Left renal pelvis (tissue), 4 donors: Measurements from ENCODE around the gene PARD3B. TPM values are rescaled to one million over a fixed set of nuclear protein-coding genes. Genes with fewer than 3 reads are reported as not detected.

Experiments used
- DNase-seq, 4 donors: peaks; one replicate each; pipeline ENCODE4 v3.0.0-alpha.2; 2013; ENCODE audit warnings: low read depth in 4 of 4, low spot score in 3 of 4
- polyA plus RNA-seq, 4 donors: library from polyadenylated mRNA; unstranded; fragments of 120-200 nt; gene quantifications; one replicate each; pipeline ENCODE4 v1.2.1, GENCODE V29; 2013; ENCODE audit not compliant: insufficient read length in 4 of 4

Gene PARD3B
- polyA plus RNA-seq, 4 donors, result 22.6 to 39.0 (median 35.4) TPM

GRCh38 chr2:205511641-205512040, 966.4 kb downstream of the PARD3B start:
- DNase-seq, result no peak

GRCh38 chr2:205520311-205520710, 975.0 kb downstream of the PARD3B start:
- no peak for DNase-seq

- DNase-seq, result no peak
Observed at GRCh38 chr2:205524656-205525055, 979.4 kb downstream of the PARD3B start.

- no peak for DNase-seq
Observed at GRCh38 chr2:205527801-205528200, 982.5 kb downstream of the PARD3B start.

GRCh38 chr2:205531072-205531471, 985.8 kb downstream of the PARD3B start:
- DNase-seq, result no peak

GRCh38 chr2:205531489-205532148, 986.3 kb downstream of the PARD3B start:
- DNase-seq, result no peak

GRCh38 chr2:205535001-205535400, 989.7 kb downstream of the PARD3B start:
- no peak for DNase-seq

GRCh38 chr2:205539603-205540002, 994.3 kb downstream of the PARD3B start:
- no peak for DNase-seq

- DNase-seq, result no peak
Observed at GRCh38 chr2:205540036-205540435, 994.8 kb downstream of the PARD3B start.

GRCh38 chr2:205543262-205543843, 998.1 kb downstream of the PARD3B start:
- DNase-seq, result no peak

- no peak for DNase-seq
Observed at GRCh38 chr2:205543937-205544702, 998.8 kb downstream of the PARD3B start.

- no peak for DNase-seq
Observed at GRCh38 chr2:205545971-205546816, 1000.9 kb downstream of the PARD3B start.

- no peak for DNase-seq
Observed at GRCh38 chr2:205555566-205556230, 1010.4 kb downstream of the PARD3B start.

- no peak for DNase-seq
Observed at GRCh38 chr2:205556357-205556756, 1011.1 kb downstream of the PARD3B start.

- DNase-seq, result no peak
Observed at GRCh38 chr2:205556841-205557539, 1011.7 kb downstream of the PARD3B start.

GRCh38 chr2:205557873-205558272, 1012.6 kb downstream of the PARD3B start:
- no peak for DNase-seq

GRCh38 chr2:205561441-205561840, 1016.2 kb downstream of the PARD3B start:
- no peak for DNase-seq

- DNase-seq, result no peak
Observed at GRCh38 chr2:205563646-205564045, 1018.4 kb downstream of the PARD3B start.

GRCh38 chr2:205564346-205565141, 1019.3 kb downstream of the PARD3B start:
- DNase-seq, result no peak
